GM19238 (cell line): ENCODE results near the gene EDN1.
"Not testable (repeated sequence)": the region's sequence is repeated elsewhere in the genome, so short reads cannot be mapped to it uniquely, and the experiment has no call there.

ENCODE experiments used
- DNase-seq: peaks from one replicate; pipeline ENCODE4 v3.0.0; 2011; ENCODE audit warnings: low spot score; ENCODE audit not compliant: insufficient read length

Gene EDN1

DNA sequence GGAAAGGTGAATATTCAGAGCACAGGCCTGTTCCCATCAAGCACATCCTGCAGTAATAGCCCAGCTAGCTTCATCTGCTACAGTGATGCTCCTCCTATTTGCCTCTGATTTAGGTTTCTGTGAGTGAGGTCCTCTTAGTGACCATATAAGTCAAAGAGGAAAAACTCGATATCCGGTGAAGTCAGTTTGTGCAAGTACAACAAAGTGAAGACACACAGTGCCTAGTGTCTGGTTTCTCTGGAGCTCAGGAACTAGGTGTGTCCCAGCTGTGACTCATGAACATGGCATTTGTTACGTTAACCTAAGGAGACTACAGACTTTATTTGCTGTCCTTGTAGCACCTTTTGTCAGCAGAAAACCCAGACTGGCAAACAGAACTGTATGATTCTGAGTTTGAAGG is 33.9 kb downstream of the EDN1 start:
- no peak for DNase-seq

DNA sequence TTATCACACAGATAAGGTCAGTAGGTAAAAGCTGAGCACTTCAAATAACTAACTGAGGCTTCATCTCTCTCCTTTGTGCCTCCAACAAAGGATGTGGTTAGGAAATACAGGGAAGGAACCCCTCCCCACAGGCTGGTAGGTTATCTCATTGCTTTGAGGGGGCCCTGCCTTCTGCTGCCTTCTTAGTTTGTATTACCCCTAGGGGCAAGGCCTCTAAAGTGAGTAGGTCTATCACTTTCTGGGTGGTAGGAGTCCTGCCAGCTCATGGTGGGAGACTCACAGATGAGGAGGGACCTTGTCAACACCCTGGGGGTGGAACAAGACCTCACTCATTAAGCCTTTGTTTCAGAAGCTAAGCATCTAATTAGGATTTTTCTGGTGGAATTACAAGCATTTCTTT is 34.6 kb downstream of the EDN1 start:
- no peak for DNase-seq

DNA sequence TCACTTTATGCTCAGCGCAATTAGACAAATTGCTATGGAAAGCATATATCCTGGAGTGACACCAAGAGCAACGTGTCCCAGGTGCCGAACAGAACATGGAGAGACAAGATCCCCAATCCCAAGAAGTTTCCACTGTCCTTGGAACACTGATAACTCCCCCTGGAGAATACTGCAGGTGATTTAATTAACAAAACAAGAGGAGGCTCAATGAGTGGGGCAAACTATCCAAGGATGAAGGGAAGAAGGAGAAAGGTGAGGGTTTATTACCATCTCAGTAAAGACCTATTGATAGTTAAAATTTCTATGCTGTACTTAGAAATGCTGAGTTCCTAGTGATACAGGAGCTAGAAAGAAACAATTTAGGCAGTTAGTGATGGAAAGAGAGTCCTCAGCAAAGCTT is 35.7 kb downstream of the EDN1 start:
- no peak for DNase-seq

DNA sequence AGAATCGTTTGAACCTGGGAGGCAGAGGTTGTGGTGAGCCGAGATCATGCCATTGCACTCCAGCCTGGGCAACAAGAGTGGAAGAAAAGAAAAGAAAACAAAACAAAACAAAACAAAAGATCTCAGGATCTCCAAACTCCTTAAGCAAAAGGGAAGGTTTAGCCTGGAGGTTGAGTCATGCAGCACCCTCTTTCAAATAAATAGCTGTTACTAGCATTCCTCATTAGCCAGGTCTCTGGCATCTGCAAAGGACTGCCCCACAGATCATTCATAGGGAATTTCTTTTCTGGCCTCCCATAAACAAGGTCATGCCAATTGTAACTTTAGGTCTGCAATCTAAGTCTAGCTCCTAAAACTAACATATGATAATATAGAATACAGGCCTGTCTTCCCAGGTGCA is 37.2 kb downstream of the EDN1 start:
- no peak for DNase-seq

DNA sequence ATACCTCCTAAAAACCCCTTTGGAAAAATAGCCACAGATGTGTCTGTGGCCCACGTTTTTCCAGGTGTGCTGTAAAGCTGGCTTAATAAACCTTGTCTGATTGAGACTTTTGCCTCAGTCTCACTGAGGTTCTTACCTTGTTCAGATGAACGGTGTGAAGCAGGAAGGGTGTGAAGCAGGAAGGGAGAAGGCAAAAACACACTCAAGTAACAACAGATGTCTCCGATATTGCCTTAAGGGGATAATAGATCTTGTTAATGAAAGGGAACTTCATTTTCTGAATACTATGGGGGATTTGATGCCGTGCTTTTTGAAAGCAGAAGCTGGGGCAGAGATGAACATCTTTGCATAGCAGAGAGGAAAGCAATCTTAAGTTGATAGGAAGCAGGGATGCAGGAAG is 37.8 kb downstream of the EDN1 start:
- no peak for DNase-seq

DNA sequence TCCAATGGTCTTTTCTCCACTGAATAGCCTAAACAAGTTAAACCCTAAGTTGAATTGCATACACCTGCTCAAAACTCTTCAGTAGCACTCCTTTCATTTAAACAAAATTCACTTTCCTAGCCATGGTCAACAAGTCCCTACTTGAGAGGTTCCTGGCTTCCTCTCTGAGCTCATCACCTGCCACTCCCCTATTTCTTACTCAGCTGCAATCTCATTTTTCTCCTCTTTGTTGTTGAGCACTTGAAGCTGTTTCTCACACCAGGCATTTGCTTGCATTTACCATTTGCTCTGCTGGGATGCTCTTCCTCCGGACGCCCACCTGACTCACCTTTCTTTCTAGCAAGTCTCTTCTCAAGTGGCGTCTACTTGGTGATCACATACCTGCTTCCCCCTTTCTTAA is 38.5 kb downstream of the EDN1 start:
- no peak for DNase-seq

DNA sequence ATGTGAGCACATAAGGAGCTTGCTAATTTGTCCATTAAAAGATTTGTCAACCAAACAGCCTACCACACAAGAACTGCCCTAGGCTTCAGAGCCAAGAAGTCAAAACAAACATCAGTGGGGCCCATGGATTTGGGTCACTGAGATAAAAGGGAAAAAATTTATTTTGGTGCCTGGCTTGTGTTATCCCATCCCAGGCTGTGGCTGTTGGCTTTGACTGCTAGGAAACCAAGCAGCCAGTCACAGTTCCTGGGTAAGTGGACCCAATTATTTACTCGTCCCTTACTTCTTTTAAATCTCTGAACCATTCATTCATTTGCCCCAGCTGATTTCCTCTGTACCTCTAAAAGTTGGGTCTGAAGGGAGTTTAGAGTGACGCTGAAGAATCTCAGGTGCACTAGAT is 41.3 kb downstream of the EDN1 start:
- no peak for DNase-seq

DNA sequence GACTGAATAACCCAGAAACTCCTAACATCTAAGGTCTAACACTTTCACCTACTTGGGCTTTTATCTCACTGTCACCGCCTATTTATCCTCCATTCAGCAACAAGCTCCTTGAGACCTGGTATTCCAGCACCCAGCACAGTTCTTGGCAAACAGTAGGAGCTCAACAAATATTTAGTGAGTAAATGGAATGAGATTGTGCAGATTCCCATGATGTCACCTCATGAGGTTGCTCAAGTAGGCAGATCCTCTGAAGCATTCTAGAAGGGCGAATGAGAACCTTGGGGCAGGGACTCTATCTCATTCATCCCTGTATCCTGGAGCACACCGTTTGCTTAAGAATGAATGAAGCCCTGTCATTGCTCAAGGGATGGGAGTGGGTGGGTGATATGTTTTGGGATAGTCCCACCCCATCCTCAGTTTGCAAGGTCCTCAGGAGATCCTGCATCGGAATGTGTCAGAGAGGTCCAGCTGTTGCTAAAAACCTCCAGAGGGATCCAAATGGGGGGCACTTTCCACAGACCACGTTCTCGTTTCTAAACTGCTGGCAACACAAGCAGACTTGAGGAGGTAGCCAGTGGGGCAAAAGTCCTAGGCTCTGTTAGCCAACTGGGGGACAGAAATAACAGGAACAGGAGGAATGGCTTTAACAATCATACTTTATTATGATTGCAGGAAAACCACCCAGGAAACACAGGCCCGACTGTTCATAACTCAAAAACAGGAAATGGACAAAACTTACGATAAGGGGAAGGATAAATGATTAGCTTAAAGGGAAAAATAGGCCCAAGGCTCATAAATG is 42.0 kb downstream of the EDN1 start:
- no peak for DNase-seq

DNA sequence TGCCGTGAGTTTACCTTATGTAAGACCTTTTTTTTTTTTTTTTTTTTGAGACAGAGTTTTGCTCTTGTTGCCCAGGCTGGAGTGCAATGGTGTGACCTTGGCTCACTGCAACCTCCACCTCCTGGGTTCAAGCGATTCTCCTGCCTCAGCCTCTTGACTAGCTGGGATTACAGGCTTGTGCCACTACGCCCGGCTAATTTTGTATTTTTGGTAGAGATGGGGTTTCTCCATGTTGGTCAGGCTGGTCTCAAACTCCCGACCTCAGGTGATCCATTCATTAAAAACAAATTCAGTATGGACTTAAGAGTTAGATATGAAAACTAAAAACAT is 42.6 kb downstream of the EDN1 start:
- DNase-seq, result not testable (repeated sequence)

DNA sequence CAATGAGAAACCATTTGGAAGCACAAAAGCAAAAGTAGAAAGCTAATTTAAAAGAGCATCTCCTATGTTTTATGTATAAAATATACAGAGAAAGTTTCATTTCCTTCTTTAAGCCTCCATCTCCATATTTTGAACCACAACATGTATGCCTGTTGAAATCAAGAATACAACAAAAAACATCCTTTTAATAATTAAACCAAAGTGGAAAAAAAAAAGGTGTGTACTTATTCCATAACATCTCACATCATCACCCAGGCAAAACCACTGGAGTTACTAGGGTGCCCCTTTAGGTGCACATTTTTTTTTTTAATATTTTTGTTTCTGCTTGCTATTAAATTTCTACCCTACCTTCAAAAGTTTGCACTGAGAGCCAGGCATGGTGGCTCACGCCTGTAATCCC is 43.0 kb downstream of the EDN1 start:
- no peak for DNase-seq

DNA sequence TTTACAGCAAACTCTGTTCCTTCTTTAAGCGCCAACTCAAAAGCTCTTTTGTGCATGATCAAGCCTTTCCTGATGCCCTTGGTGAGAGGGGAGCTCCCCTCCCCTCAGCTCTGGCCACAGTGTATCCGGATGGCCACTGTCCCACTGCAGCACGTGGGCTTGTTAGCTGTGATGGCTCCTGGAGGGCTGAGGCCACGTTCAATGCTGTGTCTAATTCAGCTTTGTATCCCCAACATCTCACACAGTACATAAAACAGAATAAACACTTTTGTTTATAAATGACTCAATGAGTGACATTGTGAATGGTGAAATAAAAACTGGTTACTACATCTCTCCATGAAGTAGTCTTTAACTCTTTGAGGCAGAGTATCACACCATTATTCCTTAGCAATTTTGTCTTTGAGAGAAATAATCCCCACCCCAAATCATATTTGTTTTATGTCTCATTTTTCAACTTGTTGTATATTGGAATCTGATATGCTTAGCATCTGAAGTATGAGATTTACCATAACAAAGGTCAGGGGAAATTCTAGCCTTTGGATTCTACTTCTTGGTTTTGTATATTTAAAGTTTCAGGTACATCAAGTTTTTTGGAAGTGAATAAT is 44.5 kb downstream of the EDN1 start:
- DNase-seq, result no peak

DNA sequence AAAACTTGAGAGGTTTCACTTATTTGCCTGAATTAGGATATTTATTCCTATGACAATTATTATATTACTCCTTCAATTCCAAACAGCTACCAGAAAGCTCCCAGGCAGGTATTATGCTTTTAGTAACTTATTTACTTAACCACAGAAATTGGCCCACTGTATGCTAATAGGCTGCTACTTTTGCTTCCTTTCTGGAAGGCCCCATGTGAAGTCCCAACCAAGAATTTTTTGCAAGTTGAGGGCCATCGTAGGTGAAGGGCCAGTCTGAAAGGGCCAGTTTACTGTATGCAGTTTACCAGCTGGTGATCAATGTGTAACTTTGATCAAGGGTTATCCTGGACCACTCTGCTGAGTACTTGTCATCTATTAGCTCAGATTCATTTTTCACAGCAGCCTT is 45.0 kb downstream of the EDN1 start:
- DNase-seq, result no peak

DNA sequence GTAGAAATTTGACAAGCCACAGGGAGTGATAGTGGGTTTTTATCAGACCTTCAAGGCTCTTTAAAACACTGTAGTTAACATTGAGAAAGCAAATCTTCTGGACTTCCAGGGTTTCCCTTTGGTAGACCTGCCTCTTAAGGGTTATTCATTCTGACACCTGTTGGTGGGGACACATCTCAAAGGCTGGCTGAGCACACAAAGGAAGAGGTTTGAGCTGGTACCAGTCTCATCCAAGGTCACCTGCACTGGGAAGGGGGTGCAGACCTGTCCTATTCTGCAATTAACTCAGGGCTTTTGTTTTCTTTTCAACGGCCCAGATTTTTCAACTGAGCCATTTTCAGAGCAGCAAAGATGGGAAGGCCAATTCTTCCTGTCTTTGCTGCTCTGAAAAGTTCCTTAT is 45.6 kb downstream of the EDN1 start:
- no peak for DNase-seq

DNA sequence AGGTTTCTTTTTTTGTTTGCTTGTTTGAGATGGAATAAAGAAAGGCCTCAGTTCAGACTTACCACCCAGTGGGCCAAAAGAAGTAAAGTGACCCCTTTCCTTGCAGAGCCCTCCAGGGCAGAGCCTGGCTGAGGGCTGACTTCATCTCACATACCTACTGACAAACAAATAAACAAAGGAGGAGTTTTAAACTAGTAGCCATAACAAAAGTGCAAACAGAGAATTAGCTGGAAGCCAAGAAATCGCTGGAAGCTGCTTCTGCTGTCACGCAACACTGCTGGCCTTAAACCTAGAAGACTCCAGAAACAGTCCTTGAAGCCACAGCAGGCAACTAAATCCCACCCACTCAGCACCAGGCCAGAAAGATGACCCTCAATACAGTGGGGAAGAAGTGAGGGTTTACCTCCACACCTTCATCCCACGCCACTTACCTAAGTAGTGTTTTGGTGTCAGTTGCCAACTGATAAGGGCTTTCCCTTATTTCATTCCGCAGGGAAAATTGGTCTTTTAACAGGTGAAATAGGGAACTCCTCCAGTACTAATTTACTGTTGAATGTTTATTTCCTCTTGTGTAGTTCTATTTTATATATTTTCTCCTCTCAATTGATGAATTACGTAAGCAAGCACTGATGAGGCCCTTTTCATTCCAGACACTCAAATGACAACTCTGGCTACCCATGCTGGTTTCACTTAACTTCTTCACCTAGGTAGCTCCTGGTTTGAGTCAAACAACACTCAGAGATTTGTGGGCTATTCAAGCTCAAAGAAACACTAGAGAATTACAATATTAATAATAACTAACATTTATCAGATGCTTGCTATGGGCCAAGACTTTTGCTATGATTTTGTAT is 46.2 kb downstream of the EDN1 start:
- DNase-seq, result peak; percentile 33

DNA sequence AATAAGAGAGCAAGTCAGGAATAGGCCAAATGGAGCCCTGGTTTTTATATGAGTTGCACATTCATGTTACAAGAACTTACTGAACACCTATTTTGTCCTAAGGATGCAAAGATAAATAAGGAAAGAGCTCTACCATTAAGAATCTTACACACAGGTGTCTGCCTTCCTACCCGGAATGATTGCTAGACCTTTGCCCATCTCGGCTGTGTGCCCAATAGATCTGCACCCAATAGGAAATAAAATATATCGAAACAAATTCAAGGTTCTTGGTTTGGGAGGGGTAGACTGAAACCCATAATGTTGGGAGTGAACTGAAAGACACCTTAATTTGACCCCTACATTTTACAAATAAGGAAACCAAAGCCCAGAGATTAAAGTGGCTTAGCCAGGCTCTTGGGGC is 48.9 kb downstream of the EDN1 start:
- DNase-seq, result no peak

DNA sequence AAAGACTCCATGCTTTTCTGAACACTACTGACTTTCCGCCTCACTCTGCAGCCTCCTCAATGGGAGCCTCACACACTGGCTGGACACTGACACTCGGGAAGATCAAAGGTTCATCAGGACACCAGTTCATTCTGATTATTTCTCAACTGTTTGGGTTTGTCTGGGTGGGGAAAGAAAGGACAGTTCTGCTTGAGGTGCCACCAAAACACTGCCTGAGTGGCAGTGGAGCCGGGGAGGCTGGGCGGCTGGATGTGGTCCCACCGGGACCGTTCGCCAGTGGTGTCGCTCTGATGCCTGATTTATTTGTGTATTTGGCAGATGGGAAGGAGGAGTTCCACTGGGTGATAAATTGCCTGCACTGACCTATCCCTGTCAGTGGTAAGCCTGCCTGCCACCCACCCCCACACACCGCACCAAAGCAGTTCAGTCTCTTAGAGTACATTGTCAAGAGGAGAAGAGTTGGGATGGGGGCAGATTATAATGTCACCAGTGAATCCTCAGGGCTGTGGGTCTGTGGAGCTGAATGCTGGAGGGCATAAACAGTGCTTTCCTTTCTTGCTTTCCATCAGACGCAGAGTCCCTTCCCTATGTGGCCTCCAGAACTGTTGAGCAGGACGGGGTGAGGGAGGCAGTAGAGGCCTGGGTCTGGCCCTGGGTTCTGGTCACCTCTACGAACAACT is 49.8 kb downstream of the EDN1 start:
- DNase-seq, result no peak

DNA sequence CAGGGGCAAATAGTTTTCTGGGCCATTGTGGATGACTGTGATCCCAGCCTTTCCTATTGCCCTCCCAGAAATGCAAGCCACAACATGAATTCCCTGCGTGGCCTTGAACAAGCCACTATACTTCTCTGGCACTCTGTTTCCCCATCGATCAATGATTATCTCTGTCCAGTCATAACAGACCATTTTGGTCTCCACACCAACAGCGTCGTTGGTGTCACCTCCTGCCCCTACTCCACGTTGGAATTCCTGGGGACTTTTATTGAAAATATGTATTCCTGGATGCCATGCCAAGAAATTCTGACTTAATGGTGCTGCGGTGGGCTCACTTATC is 50.3 kb downstream of the EDN1 start:
- DNase-seq, result no peak

DNA sequence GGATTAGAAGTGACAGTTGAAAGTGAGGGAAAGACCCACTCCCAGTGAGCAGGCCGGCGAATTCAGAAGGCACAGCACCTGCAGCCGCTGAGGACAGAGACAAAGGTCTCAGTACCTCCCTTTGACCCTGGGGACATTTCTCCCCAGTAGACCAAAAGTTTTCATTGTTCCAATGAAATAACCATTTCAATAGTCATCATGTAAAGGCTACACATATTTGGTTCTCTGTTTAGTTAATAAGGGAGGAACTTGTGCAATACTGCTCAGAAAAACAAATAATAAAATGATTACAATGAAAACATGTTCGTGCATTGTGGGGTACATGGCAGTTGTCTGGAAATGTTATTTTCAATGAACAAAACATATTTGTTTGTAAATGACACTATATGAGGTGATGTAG is 52.5 kb downstream of the EDN1 start:
- DNase-seq, result no peak

DNA sequence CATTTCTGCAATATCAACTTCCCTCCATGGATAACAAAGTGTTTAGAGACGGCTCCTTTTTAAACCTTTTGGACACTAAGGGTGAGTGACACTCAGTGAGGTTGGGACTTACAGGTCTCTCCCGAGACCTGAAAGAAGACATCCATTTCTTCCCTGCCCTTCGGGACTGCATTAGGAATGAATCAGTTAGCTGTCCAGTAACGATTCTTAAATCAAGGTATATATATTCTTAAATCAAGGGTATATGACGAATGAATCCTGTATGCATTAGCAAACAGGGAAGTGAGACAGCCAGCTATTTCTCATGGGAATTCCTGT is 52.9 kb downstream of the EDN1 start:
- DNase-seq, result no peak

DNA sequence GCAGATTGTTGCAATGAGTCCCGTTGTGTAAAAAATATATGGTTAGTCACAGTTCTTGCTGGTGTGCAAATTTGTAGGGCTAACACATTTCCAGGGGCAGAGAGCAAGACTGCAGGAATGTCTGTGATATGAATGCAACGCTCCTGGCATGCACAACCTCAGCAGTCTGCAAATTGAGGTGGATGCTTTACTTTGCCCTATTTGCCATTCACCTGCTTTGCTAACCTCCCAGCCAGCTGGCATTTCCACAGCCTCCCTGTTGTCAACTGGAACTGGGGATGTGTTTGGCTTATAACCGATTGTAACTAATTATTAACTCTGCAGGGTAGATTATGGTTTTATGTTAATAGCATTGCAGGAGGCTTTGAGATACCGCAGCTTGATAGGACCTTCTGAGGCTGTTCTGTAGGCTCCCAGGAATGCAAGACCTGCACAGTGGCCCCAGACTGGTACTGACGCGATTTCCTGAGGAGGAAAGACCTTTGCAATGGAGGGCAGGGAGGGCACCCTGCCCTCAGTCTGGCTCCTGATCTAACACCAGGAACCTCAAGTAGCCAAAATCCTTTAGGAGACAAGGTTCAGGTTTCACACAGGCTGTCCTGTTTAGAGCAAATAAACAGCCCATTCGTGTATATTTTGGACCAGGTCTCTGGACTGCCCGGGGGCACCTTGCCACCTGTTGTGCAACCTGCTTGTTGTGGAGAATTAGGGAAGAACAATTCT is 53.4 kb downstream of the EDN1 start:
- no peak for DNase-seq

DNA sequence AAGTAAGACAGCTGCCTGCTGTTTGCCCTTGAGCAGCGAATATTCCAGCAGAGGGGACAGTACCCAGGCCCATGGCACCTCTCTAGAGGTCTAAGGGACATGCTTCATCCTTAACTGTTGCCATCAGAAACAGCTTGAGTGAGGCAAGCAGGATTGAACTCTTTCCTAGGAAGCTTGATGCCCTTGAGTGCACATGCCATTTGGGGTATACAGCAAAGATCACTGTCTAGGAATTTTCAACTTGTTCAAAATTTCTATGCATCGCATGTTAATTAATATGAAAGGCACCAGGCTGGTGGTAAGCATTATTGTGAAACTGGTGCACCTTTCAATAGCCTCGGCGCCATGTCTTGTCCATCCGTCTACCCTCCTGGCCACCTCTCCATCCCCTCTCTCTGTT is 54.1 kb downstream of the EDN1 start:
- no peak for DNase-seq
